K562 (cell line): Measurements from ENCODE around the gene ACY1. TPM values are rescaled to one million over a fixed set of nuclear protein-coding genes. Genes with fewer than 3 reads are reported as not detected.

Source experiments
- ATAC-seq: fragments of 200-7000 bp; cut with Tn5 transposase; 3 replicates; pipeline ENCODE4 v1.9.1; 2020; ENCODE audit warnings: moderate library complexity
- BruUV-seq: library from RNA; stranded (reverse); fragments of 400-500 nt; replicated peaks from 2 replicates; lab custom pipeline; 2021; lab: Mats Ljungman, UMichigan
- CTCF ChIA-PET: fragments of 300-600 bp; formaldehyde crosslinking; extraction: SDS; loops from one replicate; lab custom pipeline; 2021; ENCODE audit warnings: low intra/inter-chr PET ratio; lab: Yijun Ruan, JAX
- POLR2A ChIA-PET: fragments of 300-600, 350-650 bp; sonication (Branson Sonifier 250); formaldehyde crosslinking; extraction: SDS; loops from one replicate; lab custom pipeline; 2021; ENCODE audit warnings: antibody characterized with exemption, inconsistent platforms; lab: Yijun Ruan, JAX
- DNase-seq, 4 experiments: peaks; one replicate each; pipeline versions ENCODE4 v3.0.0 to v3.0.0-alpha.2; 2011 to 2018; ENCODE audit warnings: low spot score in 3 of 4, mixed read lengths in 3 of 4; ENCODE audit errors: extremely low read depth in 1 of 4
- FAIRE-seq: peaks from 2 replicates; lab custom pipeline; 2011; peaks lifted over from hg19 to GRCh38; lab: Jason Lieb, UNC
- H2AFZ ChIP-seq: 2 replicates; pipeline ENCODE4 v1.6.0; 2011; ENCODE audit warnings: low read depth, low read length, control low read depth, inconsistent platforms
- H3K27ac ChIP-seq: fragments of 200-600 bp; 3 replicates; pipeline ENCODE4 v1.8.0; 2011; ENCODE audit warnings: low read depth, mild to moderate bottlenecking, control low read depth, inconsistent platforms, low read length, moderate library complexity, mixed read lengths; ENCODE audit errors: extremely low read depth
- H3K27me3 ChIP-seq, 2 experiments: fragments of 300-600 bp in 1 of 2; 2 replicates in 1 of 2; 3 replicates in 1 of 2; pipeline versions ENCODE4 v1.6.0 to v1.8.0; 2011; ENCODE audit warnings: inconsistent platforms in 2 of 2, low read length in 2 of 2, mild to moderate bottlenecking in 1 of 2, mixed read lengths in 1 of 2, moderate library complexity in 1 of 2; ENCODE audit not compliant: control insufficient read depth in 2 of 2, insufficient read depth in 2 of 2
- H3K36me3 ChIP-seq: fragments of 300-600 bp; 3 replicates; pipeline ENCODE4 v1.8.0; 2011; ENCODE audit warnings: mild to moderate bottlenecking, low read length, inconsistent platforms; ENCODE audit not compliant: control insufficient read depth, insufficient read depth
- H3K4me1 ChIP-seq, 2 experiments: fragments of 200-600 bp in 1 of 2; replicated peaks in 1 of 2; 2 replicates in 1 of 2; 3 replicates in 1 of 2; pipeline versions ENCODE4 v1.5.1 to v1.8.0; 2011; ENCODE audit warnings: inconsistent platforms in 2 of 2, low read length in 2 of 2, mild to moderate bottlenecking in 1 of 2, mixed read lengths in 1 of 2, moderate library complexity in 1 of 2; ENCODE audit not compliant: control insufficient read depth in 2 of 2, insufficient read depth in 2 of 2
- H3K4me2 ChIP-seq: 2 replicates; pipeline ENCODE4 v1.6.1; 2011; ENCODE audit warnings: low read length, control low read depth, inconsistent platforms, mixed read lengths; ENCODE audit not compliant: insufficient read depth
- H3K4me3 ChIP-seq: fragments of 200-600 bp; sonication (generic), shearing (Covaris generic); 2 replicates; pipeline ENCODE4 v1.5.1; 2016; ENCODE audit warnings: control low read depth, inconsistent platforms
- H3K79me2 ChIP-seq: fragments of 200-600 bp; 3 replicates; pipeline ENCODE4 v1.8.0; 2011; ENCODE audit warnings: low read length, inconsistent platforms; ENCODE audit not compliant: control insufficient read depth, insufficient read depth
- H3K9ac ChIP-seq, 2 experiments: 2 replicates each; pipeline versions ENCODE4 v1.6.0 to v1.6.1; 2011; ENCODE audit warnings: low read depth in 2 of 2, low read length in 2 of 2, control low read depth in 1 of 2, inconsistent platforms in 1 of 2, mild to moderate bottlenecking in 1 of 2, mixed read lengths in 1 of 2; ENCODE audit not compliant: insufficient read depth in 1 of 2
- H3K9me1 ChIP-seq: one replicate; pipeline ENCODE4 v1.6.0; 2011; ENCODE audit warnings: inconsistent platforms, mild to moderate bottlenecking, low read length, moderate library complexity; ENCODE audit not compliant: control insufficient read depth, insufficient read depth
- H3K9me3 ChIP-seq: replicated peaks from 2 replicates; pipeline ENCODE4 v1.5.1; 2011; ENCODE audit warnings: low read depth, low read length, inconsistent platforms; ENCODE audit not compliant: control insufficient read depth, insufficient read depth
- H4K20me1 ChIP-seq: replicated peaks from 2 replicates; pipeline ENCODE4 v1.6.1; 2011; ENCODE audit warnings: low read length, inconsistent platforms, mixed read lengths; ENCODE audit not compliant: control insufficient read depth, insufficient read depth
- BRCA1 ChIP-seq, 2 experiments: fragments of 450-650 bp in 1 of 2; sonication (generic) in 1 of 2; formaldehyde crosslinking in 1 of 2; IDR thresholded peaks; 2 replicates each; pipeline versions ENCODE4 v1.5.0 to v1.6.1; 2017 to 2020; ENCODE audit warnings: mild to moderate bottlenecking in 1 of 2, missing genetic modification reagents in 1 of 2
- C11orf30 ChIP-seq: fragments of 450-650 bp; IDR thresholded peaks from 2 replicates; pipeline ENCODE4 v1.6.1; 2016; ENCODE audit warnings: low read depth, mild to moderate bottlenecking
- CEBPG ChIP-seq, 3 experiments: fragments of 200-800 bp in 1 of 3; sonication (Bioruptor generic) in 1 of 3; sonication (generic) in 1 of 3; formaldehyde crosslinking in 1 of 3; IDR thresholded peaks in 2 of 3; conservative IDR thresholded peaks in 1 of 3; 2 replicates each; pipeline versions ENCODE4 v1.6.1 to v1.8.0; 2016 to 2022; ENCODE audit warnings: missing compliant biosample characterization in 2 of 3, missing genetic modification characterization in 2 of 3, mild to moderate bottlenecking in 1 of 3, missing genetic modification reagents in 1 of 3
- FUS ChIP-seq: fragments of 200-400 bp; formaldehyde crosslinking; optimal IDR thresholded peaks from 2 replicates; pipeline ENCODE3; 2017; ENCODE audit warnings: low read depth, low read length
- GABPA ChIP-seq: fragments of 200-800 bp; sonication (Bioruptor generic); conservative IDR thresholded peaks from 2 replicates; pipeline ENCODE4 v1.6.1; 2016; ENCODE audit warnings: low read depth, missing genetic modification characterization, missing compliant biosample characterization
- HEY1 ChIP-seq: fragments of 250-450 bp; sonication (Bioruptor Pico); IDR thresholded peaks from 2 replicates; pipeline ENCODE4 v1.5.0; 2020; ENCODE audit warnings: mild to moderate bottlenecking, moderate library complexity, borderline replicate concordance
- MEF2A ChIP-seq: IDR thresholded peaks from 2 replicates; pipeline ENCODE4 v1.6.1; 2011; ENCODE audit warnings: low read depth, mild to moderate bottlenecking, low read length, moderate library complexity; ENCODE audit not compliant: control insufficient read depth
- NFE2 ChIP-seq: IDR thresholded peaks from 2 replicates; pipeline ENCODE4 v1.6.1; 2014; ENCODE audit warnings: antibody characterized with exemption, low read depth
- PCBP2 ChIP-seq: fragments of 200-400 bp; formaldehyde crosslinking; IDR thresholded peaks from 2 replicates; pipeline ENCODE4 v1.6.1; 2018; ENCODE audit warnings: low read length, low read depth, mild to moderate bottlenecking, moderate library complexity; ENCODE audit not compliant: poor library complexity, severe bottlenecking
- POLR2H ChIP-seq: IDR thresholded peaks from 2 replicates; pipeline ENCODE4 v1.6.1; 2016; ENCODE audit warnings: missing genetic modification characterization, low read depth, mild to moderate bottlenecking, control low read depth, missing compliant biosample characterization, moderate library complexity
- POLR3G ChIP-seq: IDR thresholded peaks from 2 replicates; pipeline ENCODE4 v1.6.1; 2011; ENCODE audit not compliant: insufficient read length, insufficient replicate concordance; ENCODE audit errors: extremely low read depth
- SIX5 ChIP-seq, 2 experiments: IDR thresholded peaks; 2 replicates each; pipeline ENCODE4 v1.6.1; 2011; ENCODE audit warnings: low read length in 2 of 2, borderline replicate concordance in 1 of 2, low read depth in 1 of 2, mild to moderate bottlenecking in 1 of 2, moderate library complexity in 1 of 2; ENCODE audit not compliant: insufficient read depth in 1 of 2
- XRCC3 ChIP-seq: fragments of 450-650 bp; IDR thresholded peaks from 2 replicates; pipeline ENCODE4 v1.6.1; 2017; ENCODE audit warnings: mild to moderate bottlenecking, moderate library complexity
- ZNF140 ChIP-seq: fragments of 250-450 bp; sonication (Bioruptor Pico); IDR thresholded peaks from 2 replicates; pipeline ENCODE4 v1.8.0; 2021; ENCODE audit warnings: moderate library complexity, mild to moderate bottlenecking, inconsistent platforms
- ZNF316 ChIP-seq: fragments of 450-650 bp; IDR thresholded peaks from 2 replicates; pipeline ENCODE4 v1.6.1; 2016
- ZNF449 ChIP-seq: fragments of 250-450 bp; sonication (Bioruptor Pico); IDR thresholded peaks from 2 replicates; pipeline ENCODE4 v1.8.0; 2022; ENCODE audit warnings: moderate library complexity, mild to moderate bottlenecking, inconsistent platforms
- WGBS: fragments of 100-300 bp; shearing (Covaris generic); methylation state at CpG from one replicate; pipeline ENCODE4 v1.1.6; 2016; ENCODE audit warnings: low coverage, mixed read lengths; ENCODE audit not compliant: insufficient coverage; ENCODE audit errors: missing lambda C conversion rate; 5-methylcytosine and 5-hydroxymethylcytosine counted together
- in situ Hi-C: fragments of 300-500 bp; cut with MboI; formaldehyde crosslinking; loops from 4 replicates; pipeline ENCODE4 v1.15.0; 2018; ENCODE audit warnings: inconsistent platforms, mixed read lengths
- intact Hi-C: fragments of 100-400 bp; cut with micrococcal nuclease; formaldehyde crosslinking; loops from 2 replicates; pipeline ENCODE4 v1.14.2; 2022
- polyA plus RNA-seq, 8 experiments: library from polyadenylated mRNA; depleted of rRNA in 4 of 8; stranded (reverse) in 5 of 8; unstranded in 3 of 8; fragments of >200 nt; fragmentation: Nextera tagmentation in 2 of 8; fragmentation: Illumina TruSeq in 1 of 8; extraction: Ambion mirVana in 2 of 8; extraction: Trizol in 1 of 8; gene quantifications; 2 replicates each; pipeline versions ENCODE4 v1.2.1 to v1.2.3, GENCODE V29; 2011 to 2014; ENCODE audit warnings: inconsistent platforms in 1 of 8, missing spikeins in 1 of 8
- total RNA-seq, 7 experiments: library from RNA; depleted of rRNA in 6 of 7; stranded (reverse); fragments of >200 nt in 6 of 7; fragmentation: Illumina TruSeq in 2 of 7; extraction: Trizol in 2 of 7; gene quantifications; 2 replicates each; pipeline versions ENCODE4 v1.2.1 to v1.2.3, GENCODE V29; 2011 to 2021; ENCODE audit warnings: low replicate concordance in 1 of 7
- TF ChIP-seq, protein P1 (sequence below), 2 experiments: fragments of 450-650 bp in 1 of 2; sonication (generic) in 1 of 2; formaldehyde crosslinking in 1 of 2; IDR thresholded peaks in 1 of 2; conservative IDR thresholded peaks in 1 of 2; 2 replicates each; pipeline versions ENCODE4 v1.6.1 to v1.8.1; 2016 to 2023; ENCODE audit warnings: mild to moderate bottlenecking in 2 of 2, moderate library complexity in 2 of 2, inconsistent platforms in 1 of 2, missing genetic modification reagents in 1 of 2
- TF ChIP-seq, protein P2 (sequence below): sonication (generic); formaldehyde crosslinking; IDR thresholded peaks from 2 replicates; pipeline ENCODE4 v1.8.0; 2022; ENCODE audit warnings: mild to moderate bottlenecking, missing genetic modification reagents

The ACY1 gene
- total and polyA plus RNA-seq, 9 of the 15 experiments (the other 6 are each of a cell fraction or from before 2014, with no cell fraction given), result 70.7 to 195 (median 123) TPM

DNA sequence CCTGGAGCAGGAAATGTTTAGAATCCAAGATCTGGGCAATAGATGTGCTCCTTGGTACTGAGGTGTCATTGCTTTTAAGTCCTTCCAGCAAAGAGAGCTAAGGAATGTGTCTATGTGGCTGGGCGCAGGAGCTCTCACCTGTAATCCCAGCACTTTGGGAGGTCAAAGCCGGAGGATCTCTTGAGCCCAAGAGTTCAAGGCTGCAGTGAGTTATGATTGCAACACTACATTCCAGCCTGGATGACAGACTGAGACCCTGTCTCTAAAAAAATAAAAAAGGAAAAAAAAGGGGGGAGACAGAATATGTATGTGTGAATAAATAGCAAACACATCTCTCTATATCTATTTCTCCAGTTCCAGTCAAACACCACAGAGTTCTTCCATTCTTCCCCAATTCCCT, 32.4 kb upstream of the ACY1 start (continued):
- TF ChIP-seq POLR3G (no peak), XRCC3 (no peak), BRCA1 (IDR thresholded peaks at IDR 0.05) (no peak), BRCA1 (CRISPR knock-in tag; IDR thresholded peaks at IDR 0.05) (no peak), HEY1 (CRISPR knock-in tag) (no peak), PCBP2 (no peak), ZNF140 (no peak)
- TF ChIP-seq, all 486 proteins: peak for 0

- H3K79me2 ChIP-seq, result no peaks in the 10 kb centered on the region
- WGBS, result 0% methylated on average over 3 of the region's 3 CpGs
- no peak overlapping the region for H2AFZ ChIP-seq
- no peak for ATAC-seq
- no peak for DNase-seq
- no peak overlapping the region for H3K27ac ChIP-seq
- no peaks in the 10 kb centered on the region for H3K9me3 ChIP-seq
- H4K20me1 ChIP-seq, result no peaks in the 10 kb centered on the region
- no TSS peak for BruUV-seq
- H3K27me3 ChIP-seq, result peaks cover 0 to 4% of the 10 kb centered on the region in 2 experiments; a peak in 2 of 5 replicates
- no peaks in the 10 kb centered on the region for H3K9me1 ChIP-seq
- FAIRE-seq, result no peak
- no peak overlapping the region for H3K4me2 ChIP-seq
- ChIA-PET CTCF (no interaction called here), POLR2A (interaction anchor here (0.6 to 1.1 kb wide), 3 partner anchors 9 to 271 kb away, joined by 3 read pairs; partner anchors contain the start of gene PARP3)
- intact Hi-C loops (no loop called here), in situ Hi-C loops (no loop called here)
- H3K9ac ChIP-seq, result no peak overlapping the region
- H3K4me3 ChIP-seq, result no peak overlapping the region
- H3K4me1 ChIP-seq, result peaks cover 0 to 5% of the 10 kb centered on the region in 2 experiments; a peak in 1 of 5 replicates
- H3K36me3 ChIP-seq, result no peaks in the 10 kb centered on the region
- TF ChIP-seq NFE2, result no peak
- no peak for TF ChIP-seq SIX5 (IDR thresholded peaks at IDR 0.05; ENCODE audit: borderline replicate concordance in 1 of 2, insufficient read depth in 1 of 2, low read depth in 1 of 2, low read length in 2 of 2)
- peak; percentile 67 for TF ChIP-seq ZNF316
- TF ChIP-seq FUS, result no peak
- TF ChIP-seq, protein P1, sequence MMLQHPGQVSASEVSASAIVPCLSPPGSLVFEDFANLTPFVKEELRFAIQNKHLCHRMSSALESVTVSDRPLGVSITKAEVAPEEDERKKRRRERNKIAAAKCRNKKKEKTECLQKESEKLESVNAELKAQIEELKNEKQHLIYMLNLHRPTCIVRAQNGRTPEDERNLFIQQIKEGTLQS (IDR thresholded peaks at IDR 0.05), result peak; percentile 80
- TF ChIP-seq, protein P1 (CRISPR knock-in tag; conservative IDR thresholded peaks at IDR 0.05), result no peak
- peak; percentile 44 for TF ChIP-seq GABPA (tag)
- no peak for TF ChIP-seq ZNF449 (CRISPR knock-in tag)
- TF ChIP-seq C11orf30, result peak; percentile 46; the same call in 1 of the 2 replicates
- TF ChIP-seq POLR2H (tag), result no peak
- no peak for TF ChIP-seq CEBPG (CRISPR knock-in tag; IDR thresholded peaks at IDR 0.05)
- TF ChIP-seq CEBPG (tag; conservative IDR thresholded peaks at IDR 0.05 in 1 of 2, IDR thresholded peaks at IDR 0.05 in 1 of 2), result peak; percentile 64 to 73; a peak in 2 of 4 replicates
- TF ChIP-seq, protein P2, sequence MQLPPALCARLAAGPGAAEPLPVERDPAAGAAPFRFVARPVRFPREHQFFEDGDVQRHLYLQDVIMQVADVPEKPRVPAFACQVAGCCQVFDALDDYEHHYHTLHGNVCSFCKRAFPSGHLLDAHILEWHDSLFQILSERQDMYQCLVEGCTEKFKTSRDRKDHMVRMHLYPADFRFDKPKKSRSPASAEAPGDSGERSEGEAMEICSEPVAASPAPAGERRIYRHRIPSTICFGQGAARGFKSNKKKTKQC (CRISPR knock-in tag), result no peak
- TF ChIP-seq MEF2A, result no peak
Measured at GRCh38 chr3:51953445-51953844, 29.9 kb upstream of the ACY1 start.
